GM19240 (cell line): ENCODE data around the gene RAB11FIP3.

Source experiments
- DNase-seq: peaks from one replicate; pipeline ENCODE4 v3.0.0; 2011; ENCODE audit warnings: low spot score; ENCODE audit not compliant: insufficient read length

RAB11FIP3 gene

DNA sequence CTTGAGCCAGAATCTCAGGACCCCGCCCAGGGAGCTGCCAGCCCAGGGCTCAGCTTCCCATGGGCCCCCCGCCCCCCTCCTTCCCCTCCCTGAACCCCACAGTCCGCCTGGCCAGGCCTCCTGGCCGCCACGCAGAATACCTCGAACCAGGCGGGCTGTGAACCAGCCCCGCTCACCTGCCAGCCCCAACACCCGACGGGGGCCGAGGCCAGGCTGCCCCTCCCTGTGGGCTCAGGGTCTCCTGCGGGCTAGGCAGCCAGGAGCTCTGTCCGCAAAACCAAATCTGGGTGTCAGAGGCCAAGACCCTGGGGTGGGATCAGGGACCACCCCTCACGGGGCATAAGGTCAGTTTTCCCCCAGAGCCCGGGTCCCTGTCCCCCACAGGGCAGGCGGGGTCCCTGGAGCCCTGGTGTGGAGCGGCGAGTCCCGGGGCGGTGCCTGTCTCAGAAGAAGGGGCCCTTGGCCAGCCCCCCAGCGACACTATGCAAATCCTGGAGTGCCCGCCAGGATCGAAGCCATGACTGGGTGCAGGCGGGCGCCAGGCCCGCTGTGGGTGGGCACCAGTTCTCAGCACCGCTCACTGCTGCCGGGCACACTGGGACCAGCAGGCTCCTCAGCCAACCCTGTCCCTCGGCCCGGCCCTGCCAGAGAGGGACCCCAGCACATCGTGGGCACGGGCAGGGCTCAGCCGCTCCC lies 128.3 kb downstream of the RAB11FIP3 start:
- DNase-seq, result no peak

DNA sequence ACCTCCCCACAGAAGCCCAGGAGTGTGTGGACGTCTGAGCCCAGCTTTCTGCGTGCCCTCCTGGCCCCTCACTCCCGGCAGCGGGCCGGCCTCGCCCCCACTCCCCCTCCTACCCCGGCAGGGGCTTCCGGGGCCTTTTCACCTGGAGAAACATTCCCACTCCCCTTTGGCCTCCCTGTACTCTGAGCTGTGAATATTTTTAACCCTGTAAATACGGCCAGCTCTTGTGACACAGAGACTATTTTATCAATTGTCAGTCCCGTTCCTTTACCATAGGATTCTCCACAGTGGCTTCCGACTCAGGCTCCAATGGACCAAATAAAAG lies 128.8 kb downstream of the RAB11FIP3 start:
- no peak for DNase-seq

DNA sequence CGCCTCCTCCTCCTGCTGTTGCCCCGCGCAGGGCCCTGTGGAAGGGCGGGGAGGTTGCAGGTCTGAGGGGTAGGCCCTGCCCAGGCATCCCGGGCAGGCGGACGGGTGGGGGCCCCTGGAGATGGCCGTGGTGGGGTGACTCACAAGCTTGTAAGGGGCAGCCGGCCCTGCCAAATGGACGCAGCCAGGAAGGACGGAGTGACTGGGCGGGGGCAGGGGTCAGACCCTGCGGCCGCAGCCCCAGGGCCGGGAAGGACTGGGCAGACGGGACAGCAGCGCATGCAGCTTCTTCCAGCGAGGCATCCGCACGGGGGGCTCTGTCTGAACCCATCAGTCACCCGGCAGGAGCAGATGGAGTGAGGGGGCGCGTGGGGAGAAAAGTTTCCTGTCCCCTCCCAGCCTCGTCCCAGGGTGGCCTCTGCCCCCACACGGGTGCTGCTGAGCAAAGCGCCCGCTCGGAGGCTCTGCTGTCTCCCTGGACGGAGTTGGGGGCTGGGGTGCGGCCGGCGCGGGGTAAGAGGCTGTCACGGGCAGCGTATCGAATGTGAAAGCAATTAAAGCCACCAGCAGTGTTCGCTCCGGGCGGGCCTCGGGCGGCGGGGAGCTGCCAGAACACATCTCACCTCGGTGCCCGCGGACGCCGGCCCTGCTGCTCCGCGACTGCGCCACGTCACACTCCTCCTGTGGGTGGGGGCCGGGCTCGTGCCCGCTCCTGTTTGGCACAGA lies 129.4 kb downstream of the RAB11FIP3 start:
- no peak for DNase-seq

DNA sequence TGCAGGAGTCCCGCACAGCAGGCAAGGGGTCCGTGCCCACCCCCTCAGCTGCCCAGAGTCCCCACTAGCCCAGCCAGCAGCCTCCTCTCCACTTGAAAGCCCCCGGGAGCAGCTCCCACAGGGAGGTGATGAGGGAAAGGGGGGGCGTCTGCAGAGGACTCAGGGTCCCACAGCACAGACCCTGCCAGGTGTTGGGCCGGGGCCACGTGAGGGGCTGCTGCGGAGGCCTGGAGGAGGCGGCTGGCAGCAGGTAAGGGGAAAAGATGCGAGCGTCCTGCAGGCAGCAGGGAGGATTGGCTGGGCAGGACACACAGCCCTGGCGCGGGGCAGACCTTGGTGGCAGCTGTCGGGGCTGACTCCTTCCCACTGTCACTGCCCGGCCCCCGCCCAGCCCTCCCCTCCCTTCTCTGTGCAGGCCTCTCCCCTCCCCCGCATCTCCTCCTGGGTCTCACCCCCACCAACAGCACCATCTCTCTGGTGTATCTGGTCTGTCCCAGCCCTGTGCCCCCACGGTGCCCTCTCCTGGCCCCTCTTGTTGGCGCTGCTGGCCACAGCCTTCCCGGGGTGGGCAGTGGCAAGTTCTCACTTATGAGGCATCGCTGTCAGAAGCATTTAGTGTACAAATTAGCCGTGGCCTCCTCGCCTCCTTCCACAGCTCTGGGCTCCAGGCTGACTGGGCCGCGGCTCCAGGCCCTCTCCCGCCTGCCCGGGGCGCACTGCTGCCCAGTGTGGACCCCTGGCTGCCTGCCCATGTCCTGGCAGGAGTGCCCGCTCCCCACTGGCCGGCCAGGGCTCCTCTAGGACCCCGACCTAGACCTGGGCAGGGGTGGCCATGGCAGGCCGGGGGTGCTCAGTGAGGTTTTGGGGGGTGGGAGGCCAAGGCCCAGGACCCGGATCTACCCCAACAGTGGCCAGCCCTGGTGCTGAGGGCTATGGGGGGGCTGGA lies 130.4 kb downstream of the RAB11FIP3 start:
- no peak for DNase-seq

DNA sequence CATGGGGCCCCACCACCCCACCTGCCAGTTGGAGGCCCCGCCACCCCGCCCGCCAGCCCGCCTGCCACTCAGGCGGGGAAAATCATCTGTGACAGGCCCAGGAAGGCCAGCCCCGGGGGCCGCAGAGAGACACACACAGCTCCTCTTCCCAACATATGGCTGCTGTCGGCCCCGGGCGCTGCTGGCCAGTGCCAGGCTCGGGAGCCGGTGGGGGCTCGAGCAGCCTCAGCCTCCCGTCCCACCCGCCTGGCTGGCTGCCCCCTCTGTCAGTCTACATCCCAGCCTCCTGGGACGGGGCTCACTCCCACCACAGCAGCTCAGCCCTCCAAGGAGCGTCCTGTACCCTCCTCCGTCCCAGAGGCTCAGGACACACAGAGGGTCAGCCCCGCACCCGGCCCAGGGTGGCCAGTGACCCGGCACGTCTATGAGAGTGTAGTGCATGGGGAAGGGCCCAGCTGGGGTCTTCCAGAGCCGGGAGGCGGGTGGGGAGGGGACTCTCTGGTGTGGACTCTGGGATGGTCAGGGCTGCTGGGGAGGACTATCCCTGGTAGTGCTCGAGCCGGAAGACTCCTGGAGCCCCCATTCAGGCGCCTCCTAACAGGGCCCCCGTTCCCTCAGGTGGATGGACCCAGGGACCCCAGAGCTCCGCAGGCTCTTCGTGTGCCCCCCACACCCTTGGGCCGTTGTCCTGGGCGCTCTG lies 131.2 kb downstream of the RAB11FIP3 start:
- no peak for DNase-seq

DNA sequence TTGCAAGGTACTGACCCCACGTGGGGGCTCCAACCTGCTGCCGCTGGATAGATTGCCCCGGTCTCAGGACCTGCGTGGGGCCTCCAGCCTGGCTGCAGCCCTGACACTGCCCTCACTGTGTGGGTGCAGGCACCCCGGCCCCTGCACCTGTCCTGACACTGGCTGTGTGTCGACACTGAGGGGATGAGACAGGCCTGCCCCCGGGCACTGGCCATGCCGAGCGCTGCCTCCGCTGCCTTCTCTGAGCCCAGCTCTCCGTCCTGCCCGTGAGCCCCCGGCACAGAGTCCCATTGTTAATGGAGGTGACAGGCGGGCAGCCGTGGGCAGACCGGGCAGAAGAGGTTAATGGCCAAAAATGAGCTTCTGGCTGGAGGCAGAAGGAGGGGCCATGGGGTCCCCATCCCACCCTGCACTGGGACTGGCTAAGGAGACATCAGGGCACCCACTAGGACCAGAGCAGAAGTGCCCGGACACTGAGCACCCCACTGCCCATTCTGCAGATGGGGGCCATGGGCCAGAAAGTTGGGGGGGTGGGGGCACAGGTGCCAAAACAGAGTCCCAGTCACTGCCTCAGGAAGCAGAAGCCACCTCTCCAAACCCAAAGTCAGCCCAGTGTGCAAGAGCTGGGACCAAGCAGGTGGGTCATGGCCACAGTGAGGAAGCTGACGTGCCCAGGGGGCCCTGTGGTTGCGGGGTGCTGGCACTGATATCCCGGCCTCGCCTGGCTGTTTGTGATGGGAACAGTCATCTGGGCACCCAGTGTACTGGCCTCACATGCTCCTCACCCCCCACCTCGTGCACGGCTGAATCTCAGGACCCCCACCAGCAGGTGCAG lies 132.2 kb downstream of the RAB11FIP3 start:
- DNase-seq, result no peak

DNA sequence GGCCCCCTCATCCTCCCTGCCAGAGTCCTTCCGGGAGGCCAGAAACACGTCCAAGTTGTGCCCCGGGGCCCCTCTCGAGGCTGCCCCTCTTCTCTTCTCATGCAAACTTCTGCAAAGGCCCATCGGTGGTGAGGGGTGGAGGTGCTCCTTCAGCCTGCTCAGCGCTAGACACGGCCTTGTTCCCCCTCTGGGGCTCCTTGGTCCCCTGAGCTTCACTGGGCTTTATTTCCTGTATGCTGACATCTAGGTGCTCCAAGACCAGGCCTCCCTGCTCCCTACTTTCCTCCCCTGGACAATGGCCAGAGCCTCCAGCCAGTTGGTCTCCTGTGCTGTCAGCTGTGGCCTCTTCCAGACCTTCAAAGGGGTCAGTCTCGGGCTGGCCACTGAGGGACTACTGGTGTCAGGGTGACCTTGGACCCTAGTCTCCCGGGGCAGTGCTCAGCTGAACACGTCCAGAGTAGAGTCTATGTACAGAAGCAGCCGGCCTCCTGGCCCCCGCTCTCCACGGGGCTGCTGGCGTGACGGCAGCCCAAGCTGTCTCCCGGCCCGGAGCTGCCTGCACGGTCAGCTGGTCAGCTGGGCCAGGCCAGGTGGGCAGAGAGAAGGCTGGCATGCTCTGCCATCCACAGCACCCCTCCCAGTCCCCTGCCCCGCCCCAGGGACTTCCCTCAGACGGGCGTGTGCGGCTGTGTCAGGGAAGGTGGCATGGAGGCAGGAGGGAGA lies 133.0 kb downstream of the RAB11FIP3 start:
- DNase-seq, result no peak

DNA sequence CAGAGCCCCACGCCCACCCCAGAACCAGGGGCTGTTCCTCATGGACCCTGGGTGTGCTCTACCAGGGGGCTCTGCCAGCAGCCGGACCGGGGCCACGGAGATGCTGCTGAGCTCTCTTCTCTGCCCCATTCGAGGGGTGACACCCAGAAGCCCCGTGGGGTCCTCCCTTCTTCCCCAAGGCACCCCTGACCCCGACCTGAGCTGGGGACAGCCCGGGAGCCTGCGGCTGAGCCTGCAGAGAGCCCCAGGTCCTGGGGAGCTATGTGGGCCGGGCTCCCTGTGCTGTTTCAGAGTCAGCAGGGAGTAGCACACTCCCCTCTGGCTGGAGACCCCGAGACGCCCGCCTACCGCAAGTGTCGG lies 133.6 kb downstream of the RAB11FIP3 start:
- DNase-seq, result no peak

DNA sequence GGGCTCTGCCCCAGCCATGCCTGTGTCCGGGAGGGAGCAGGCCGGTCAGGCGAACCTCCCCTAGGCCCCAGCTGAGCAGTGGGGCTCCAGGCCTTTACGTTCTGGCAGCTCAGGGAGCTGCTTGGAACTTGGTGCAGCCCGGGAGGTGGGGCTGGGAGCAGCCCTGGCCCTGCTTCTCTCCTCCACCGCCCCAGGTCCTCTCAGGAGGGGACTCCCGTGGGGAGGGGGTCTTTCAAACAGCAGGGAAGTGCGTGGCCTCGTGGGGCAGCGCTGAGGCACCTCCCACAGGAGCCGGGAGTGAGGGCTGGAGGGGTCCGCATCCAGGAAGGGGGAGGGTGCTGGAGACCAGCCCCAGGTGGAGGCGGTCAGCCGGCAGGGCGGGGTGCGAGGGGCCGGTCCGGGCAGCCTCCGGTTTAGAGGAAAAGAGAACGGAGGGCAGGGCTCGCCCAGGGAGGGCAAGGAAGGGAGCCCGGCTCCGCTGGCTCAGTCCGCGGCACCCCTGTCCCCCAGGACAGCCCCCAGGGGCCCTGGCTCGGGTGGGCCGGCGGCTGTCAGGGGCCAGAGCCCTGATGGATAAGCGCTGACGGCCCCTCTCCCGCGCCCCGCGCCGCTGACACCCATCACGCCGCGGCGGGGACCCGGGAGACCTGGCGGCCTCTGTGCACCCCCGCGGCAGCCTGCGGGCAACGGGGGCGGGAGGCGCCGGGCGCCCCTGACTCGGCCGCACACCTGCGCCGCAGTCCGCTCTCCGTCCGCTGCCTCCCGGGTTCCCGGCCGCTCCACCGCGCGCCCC lies 134.2 kb downstream of the RAB11FIP3 start:
- DNase-seq, result no peak

DNA sequence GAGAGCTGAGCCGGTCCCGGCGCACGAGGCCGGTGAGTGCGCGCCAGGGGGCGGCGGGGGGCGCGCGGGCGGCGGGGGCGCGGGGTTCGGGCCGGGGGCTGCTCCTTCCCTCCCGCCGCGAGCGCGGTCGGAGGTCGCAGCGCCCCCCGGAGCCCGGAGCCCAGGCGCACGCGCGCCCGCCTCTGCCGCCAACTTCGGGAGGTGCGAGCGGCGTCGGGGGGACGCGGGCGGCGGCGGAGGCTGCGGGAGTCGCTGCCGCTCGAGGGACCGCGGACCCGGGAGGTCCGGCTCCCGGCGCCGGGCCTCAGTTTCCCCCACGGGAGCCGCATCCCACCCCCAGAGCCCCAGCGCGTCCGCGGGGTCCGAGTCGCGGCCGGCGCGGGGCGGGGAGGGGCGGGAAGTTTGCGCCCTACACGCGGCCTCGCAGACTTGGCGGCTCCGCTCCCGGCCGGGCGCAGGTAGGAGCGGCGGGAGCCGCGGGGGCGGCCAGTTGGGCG lies 134.8 kb downstream of the RAB11FIP3 start, which contains the start of gene PRR35:
Gene PRR35 (plus strand): TSS at position 191 of the 497 bp plus-strand sequence. CDS start 2,901 bp downstream, outside the sequence.
- no peak for DNase-seq

DNA sequence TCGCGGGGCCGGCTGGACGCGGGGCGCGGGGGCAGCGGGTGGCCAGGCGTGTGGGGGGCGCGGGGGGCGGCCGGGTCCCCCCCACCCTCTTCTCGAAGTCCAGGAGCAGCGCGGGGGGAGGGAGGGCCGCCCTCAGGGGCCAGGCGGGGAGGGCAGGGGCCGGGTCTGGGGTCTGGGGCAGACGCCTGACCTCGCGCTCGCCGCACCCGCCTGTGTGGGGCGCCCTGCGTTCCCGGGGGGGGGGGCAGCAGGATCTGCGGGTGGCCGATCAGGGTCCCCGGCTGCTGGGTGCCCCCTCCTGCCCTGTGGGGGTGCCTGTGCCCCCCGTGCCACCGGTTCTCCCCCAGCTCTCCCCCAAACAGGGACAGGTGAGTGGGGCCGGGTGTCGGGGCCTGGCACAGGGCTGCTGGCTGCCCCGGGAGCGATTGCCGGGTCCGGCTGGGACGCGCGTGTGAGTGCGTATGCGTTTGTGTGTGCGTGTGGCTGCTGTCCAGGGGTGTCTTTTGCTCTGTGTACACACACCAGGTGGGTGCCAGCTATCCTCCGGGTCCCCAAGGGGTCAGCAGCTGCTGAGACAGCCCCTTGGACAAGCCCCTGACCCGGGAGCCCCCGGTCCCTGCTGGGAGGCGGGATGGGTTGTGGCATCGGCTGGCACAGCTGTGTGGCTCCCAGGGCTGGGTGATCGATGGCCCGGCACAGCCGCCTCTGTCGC lies 135.4 kb downstream of the RAB11FIP3 start:
- DNase-seq, result no peak

DNA sequence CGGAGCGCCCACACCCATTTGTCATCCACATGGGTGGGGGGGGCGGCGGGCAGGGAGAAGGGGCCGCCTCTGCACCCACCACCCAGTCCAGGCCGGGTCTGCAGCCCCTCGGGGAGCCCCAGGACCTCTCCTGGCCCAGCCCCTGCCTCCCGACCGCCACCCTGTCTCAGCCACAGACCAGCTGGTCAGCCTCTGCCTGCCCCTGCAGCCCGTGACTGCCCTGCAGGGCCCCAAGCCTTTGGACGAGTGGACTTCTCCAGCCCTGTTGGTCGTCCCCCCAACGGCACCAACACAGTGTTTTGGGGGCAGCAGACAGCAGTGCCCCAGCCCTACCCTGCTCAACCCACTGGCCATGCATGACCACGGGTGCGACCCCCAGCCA lies 136.0 kb downstream of the RAB11FIP3 start:
- DNase-seq, result no peak

DNA sequence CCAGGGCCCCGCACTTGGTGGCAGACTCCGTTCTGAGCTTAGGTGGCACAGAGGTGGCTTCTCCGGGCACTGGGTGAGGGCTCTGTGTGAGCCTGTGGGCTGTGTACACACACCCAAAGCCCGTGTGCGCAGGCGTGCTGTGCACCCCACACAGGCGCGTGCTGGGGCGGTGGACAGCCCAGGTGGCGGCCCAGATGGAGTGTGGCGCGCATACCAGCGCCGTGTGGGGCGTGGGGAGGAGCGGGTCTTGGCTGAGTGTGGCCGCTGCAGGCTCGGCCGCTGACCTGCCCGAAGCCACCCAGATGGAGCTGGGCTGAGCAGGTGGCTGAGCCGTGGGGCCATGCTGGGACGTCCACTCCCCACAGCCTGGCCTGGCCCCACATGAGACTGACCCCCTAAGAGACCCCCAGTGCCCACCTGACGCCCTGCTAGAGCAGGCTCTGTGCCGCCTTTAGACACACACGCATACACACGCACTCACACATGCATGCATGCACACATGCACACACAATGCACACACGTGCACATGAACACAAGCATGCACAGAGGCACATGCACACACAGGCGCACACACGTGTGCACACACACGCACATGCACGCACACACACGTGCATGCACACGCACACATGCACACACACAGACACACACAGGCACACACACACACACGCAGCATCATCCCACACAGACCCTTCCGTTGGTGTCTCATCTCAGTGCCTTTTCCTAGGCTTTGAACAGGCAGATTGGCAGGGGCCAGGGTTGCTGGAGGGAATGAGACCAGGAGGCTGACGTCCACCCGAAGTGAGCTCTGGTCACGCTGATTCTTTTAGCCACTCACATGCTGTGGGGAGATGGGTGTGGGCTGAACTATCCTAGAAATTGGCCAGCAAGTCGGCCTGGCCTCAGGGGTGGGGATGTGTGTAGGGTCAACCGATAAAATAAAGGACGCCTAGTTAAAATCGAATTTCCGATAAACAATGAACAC lies 136.8 kb downstream of the RAB11FIP3 start:
- no peak for DNase-seq

DNA sequence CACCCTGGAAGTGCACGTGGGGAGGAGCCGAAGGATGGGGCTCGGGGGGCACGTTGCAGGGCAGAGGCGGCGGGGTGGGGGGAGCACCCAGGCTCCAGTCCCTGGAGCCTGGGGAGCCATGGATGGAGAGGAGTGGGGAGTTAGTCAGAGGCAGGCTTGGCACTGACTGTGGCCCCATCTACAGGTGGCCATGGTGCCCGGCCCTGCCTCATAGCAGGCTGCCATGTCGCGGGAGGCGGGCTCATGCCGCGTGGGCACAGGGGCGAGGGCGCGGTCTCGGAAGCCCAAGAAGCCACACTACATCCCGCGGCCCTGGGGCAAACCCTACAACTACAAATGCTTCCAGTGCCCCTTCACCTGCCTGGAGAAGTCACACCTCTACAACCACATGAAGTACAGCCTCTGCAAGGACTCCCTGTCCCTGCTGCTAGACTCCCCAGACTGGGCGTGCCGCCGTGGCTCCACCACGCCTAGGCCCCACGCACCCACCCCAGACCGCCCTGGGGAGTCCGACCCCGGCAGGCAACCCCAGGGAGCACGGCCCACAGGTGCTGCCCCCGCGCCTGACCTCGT lies 137.7 kb downstream of the RAB11FIP3 start:
- no peak for DNase-seq

DNA sequence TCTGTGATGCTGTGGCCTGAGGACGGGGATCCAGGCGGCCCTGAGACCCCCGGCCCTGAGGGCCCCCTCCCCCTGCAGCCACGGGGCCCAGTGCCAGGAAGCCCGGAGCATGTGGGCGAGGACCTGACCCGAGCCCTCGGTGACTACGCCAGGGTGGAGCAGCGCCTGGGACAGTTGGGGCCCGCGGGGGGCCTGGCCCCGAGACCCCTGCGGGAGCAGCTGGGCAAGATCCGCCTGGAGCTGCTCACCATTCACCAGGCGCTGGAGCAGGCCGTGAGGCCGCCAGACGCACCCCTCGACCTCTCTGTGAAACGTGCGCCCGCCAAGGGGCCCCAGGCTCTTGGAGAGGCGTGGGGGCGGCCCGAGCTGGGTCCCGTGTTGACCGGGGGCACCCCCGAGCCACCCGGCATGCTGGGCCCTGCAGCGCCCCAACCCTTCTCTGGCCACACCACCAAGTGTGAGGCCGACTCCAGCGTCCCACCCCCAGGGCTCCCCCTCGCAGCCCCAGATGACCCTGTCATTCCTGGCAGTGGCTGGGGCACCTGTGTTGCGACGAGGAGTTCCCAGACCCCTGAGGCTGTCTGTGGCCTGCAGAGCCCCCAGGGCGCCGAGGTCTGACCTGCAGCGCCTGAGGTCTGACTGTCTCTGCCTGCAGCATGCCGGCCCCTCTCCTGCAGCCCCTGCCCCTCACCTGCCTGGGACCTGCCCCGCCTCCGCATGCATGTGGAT lies 139.4 kb downstream of the RAB11FIP3 start:
- no peak for DNase-seq
